ENCODE data around the gene DLX1.

DNA sequence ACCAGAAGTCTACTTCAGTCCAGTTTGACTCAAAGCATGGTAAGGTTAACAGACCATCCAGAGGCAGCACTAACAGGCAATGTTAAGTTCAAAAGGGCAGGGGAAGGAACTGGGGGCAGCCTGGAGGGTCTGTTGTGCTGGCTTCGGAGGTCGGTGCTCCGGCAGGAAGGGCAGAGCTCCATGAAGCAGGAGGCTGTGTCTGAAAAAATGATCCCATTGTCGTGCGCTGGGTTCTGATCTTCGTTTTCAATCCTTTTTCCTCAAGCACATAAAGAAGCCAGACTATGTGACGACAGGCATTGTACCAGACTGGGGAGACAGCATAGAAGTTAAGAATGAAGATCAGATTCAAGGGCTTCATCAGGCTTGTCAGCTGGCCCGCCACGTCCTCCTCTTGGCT, 21.9 kb upstream of the DLX1 start:
- TF ChIP-seq CTCF (IDR thresholded peaks at IDR 0.05): no peak
- no peak for TF ChIP-seq POLR2AphosphoS5 (IDR thresholded peaks at IDR 0.05)
- no peak for TF ChIP-seq POLR2A (IDR thresholded peaks at IDR 0.05)
- TF ChIP-seq EP300 (IDR thresholded peaks at IDR 0.05): no peak
